Measurements from ENCODE around the gene CLCN4.

The CLCN4 gene

DNA sequence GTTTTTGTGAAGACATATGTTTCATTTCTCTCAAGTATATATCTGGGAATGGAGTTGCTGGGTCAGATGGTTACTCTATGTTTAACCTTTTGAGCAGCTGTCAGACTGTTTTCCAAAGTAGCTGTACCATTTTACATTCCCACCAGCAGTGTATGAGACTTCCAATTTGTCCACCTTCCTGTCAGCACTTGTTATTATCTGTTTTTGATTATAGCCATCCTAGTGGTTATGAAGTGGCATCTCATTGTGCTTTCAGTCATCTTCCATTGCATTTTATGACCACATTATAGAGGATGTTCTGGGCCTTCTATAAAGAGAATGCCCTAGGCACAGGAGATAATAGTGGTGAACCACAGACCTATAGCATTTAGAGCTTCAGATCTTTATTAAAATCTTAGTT is 39.2 kb downstream of the CLCN4 start:
- no peak overlapping the region for H3K4me2 ChIP-seq (ENCODE audit: low read length)
- H3K9me3 ChIP-seq (ENCODE audit: control insufficient read depth, low read length) = no peaks in the 10 kb centered on the region
- H2AFZ ChIP-seq = no peak overlapping the region
- TF ChIP-seq, protein P1, sequence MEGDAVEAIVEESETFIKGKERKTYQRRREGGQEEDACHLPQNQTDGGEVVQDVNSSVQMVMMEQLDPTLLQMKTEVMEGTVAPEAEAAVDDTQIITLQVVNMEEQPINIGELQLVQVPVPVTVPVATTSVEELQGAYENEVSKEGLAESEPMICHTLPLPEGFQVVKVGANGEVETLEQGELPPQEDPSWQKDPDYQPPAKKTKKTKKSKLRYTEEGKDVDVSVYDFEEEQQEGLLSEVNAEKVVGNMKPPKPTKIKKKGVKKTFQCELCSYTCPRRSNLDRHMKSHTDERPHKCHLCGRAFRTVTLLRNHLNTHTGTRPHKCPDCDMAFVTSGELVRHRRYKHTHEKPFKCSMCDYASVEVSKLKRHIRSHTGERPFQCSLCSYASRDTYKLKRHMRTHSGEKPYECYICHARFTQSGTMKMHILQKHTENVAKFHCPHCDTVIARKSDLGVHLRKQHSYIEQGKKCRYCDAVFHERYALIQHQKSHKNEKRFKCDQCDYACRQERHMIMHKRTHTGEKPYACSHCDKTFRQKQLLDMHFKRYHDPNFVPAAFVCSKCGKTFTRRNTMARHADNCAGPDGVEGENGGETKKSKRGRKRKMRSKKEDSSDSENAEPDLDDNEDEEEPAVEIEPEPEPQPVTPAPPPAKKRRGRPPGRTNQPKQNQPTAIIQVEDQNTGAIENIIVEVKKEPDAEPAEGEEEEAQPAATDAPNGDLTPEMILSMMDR (IDR thresholded peaks at IDR 0.05) = no peak
- H3K9ac ChIP-seq = no peak overlapping the region
- H3K4me1 ChIP-seq = no peaks in the 10 kb centered on the region
- no peaks in the 10 kb centered on the region for H3K79me2 ChIP-seq
- H3K4me3 ChIP-seq (ENCODE audit: low read depth, low read length) = no peak overlapping the region
- H3K27me3 ChIP-seq (ENCODE audit: control insufficient read depth, insufficient read depth, low read length) = no peaks in the 10 kb centered on the region
- H3K27ac ChIP-seq = no peak overlapping the region
- no peaks in the 10 kb centered on the region for H3K36me3 ChIP-seq (ENCODE audit: control insufficient read depth, insufficient read depth, low read length)

DNA sequence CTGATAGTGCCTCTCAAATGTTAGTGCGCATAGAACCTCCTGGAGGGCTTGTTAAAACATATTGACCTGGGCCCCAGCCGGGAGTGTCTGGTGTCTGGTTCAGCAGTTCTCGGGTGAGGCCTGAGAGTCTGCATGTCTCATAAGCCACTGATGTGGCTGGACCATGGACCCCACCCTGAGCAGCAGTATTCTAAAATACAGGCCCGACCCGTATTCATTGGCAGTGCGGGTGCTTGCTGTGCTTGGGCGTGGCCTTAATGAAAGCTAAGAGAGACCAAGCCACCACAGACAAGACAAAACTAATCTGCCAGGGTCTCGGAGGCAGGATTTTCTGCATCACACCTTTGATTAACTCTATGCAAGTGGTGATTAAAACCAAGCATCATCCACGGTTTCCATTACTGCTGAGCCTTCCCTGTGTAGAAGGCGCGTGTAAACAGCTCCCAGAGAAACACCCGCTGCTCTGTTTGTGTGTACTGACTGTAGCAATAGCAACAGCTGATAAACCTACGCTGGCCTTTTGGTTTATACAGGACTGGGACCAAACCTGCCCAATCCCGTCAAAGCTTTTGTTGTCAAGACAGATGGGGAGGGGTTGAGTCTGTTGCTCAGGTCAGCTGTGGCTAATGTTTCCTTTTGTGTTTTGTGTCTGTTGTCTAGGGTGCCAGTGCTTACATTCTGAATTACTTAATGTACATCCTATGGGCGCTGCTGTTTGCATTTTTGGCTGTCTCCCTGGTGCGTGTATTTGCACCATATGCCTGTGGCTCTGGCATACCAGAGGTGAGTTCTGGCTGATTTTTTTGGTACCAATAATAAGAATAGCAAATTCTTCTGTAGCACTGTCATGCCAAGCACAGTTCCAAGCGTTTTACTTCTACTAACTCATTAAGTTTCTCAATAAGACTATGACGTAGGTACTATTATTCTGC is 40.8 kb downstream of the CLCN4 start:
- TF ChIP-seq, protein P1 (IDR thresholded peaks at IDR 0.05) = no peak
- no peaks in the 10 kb centered on the region for H3K9me3 ChIP-seq (ENCODE audit: control insufficient read depth, low read length)
- H3K79me2 ChIP-seq = no peaks in the 10 kb centered on the region
- no peaks in the 10 kb centered on the region for H3K36me3 ChIP-seq (ENCODE audit: control insufficient read depth, insufficient read depth, low read length)
- H3K4me3 ChIP-seq (ENCODE audit: low read depth, low read length) = no peak overlapping the region
- H2AFZ ChIP-seq = no peak overlapping the region
- no peak overlapping the region for H3K4me2 ChIP-seq (ENCODE audit: low read length)
- H3K9ac ChIP-seq = no peak overlapping the region
- no peak overlapping the region for H3K27ac ChIP-seq
- no peaks in the 10 kb centered on the region for H3K4me1 ChIP-seq
- no peaks in the 10 kb centered on the region for H3K27me3 ChIP-seq (ENCODE audit: control insufficient read depth, insufficient read depth, low read length)

DNA sequence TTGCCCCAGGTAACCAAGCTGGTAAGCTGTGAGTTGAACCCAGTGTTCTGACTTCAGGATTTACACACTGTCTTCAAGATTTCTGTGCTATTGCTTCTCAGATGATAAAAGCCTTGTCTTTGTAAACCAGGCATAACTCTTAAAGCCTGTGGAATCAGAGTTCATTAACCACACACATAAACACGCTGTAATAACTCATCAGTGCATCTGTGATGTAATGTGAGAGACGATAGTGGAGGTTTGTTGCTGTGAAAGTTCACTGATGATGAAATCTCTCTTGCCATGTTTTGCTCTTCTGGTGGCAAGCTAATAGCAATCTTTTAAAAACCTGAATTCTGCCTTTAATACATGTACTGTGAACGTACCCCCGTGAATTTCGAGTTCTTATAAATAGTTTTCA is 41.5 kb downstream of the CLCN4 start:
- Histone ChIP-seq H2AFZ (no peak overlapping the region), H3K79me2 (no peaks in the 10 kb centered on the region), H3K36me3 (ENCODE audit: control insufficient read depth, insufficient read depth, low read length) (no peaks in the 10 kb centered on the region), H3K4me2 (ENCODE audit: low read length) (no peak overlapping the region), H3K4me1 (no peaks in the 10 kb centered on the region), H3K9me3 (ENCODE audit: control insufficient read depth, low read length) (no peaks in the 10 kb centered on the region), H3K27me3 (ENCODE audit: control insufficient read depth, insufficient read depth, low read length) (no peaks in the 10 kb centered on the region), H3K27ac (no peak overlapping the region), H3K9ac (no peak overlapping the region), H3K4me3 (ENCODE audit: low read depth, low read length) (no peak overlapping the region)
- TF ChIP-seq, protein P1 (IDR thresholded peaks at IDR 0.05) = no peak

DNA sequence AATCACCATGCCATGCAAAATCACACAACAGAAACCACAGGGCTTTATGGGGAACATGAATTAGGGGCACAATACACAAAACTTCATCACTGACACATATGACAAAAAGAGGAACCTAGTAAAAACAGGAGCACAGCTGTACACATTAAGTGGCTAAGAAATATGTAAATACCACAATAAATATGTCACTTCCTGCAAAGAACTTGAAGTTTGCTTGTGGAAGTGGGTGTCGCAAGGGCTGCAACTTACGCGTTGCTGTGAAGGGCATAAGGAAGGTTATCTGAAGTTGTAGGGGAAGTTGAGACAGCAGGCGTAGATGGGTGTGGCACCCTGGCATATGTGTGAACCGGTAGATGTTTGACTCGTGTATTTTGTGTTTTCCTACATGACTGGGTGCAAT is 42.4 kb downstream of the CLCN4 start:
- TF ChIP-seq, protein P1 (IDR thresholded peaks at IDR 0.05) = no peak

DNA sequence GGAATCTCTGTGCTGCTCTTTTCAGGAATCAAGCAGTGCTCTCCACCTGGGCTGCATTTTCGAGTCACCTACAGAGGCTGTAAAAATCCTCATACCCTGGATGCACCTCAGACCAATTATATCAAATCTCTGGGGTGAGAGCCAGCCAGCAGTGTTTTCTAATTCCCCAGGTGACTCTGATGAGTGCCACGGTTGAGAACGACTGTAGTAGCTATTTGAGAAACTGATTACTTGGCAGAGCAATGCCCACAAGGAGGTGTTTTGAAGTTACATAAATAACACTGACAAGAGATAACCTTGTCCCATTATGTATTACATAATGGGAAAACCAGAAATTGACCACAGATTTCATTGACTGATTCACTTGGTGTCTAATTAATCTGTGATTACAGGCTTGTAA is 46.8 kb downstream of the CLCN4 start:
- H3K27me3 ChIP-seq (ENCODE audit: control insufficient read depth, insufficient read depth, low read length) = no peaks in the 10 kb centered on the region

More for the DNA sequence above, 42.4 kb downstream of the CLCN4 start:
- Histone ChIP-seq H3K9me3 (ENCODE audit: control insufficient read depth, low read length) (no peaks in the 10 kb centered on the region), H3K4me3 (ENCODE audit: low read depth, low read length) (no peak overlapping the region), H3K36me3 (ENCODE audit: control insufficient read depth, insufficient read depth, low read length) (no peaks in the 10 kb centered on the region), H3K79me2 (no peaks in the 10 kb centered on the region), H2AFZ (no peak overlapping the region), H3K27me3 (ENCODE audit: control insufficient read depth, insufficient read depth, low read length) (no peaks in the 10 kb centered on the region), H3K9ac (no peak overlapping the region), H3K4me2 (ENCODE audit: low read length) (no peak overlapping the region), H3K27ac (no peak overlapping the region), H3K4me1 (no peaks in the 10 kb centered on the region)

More for the DNA sequence above, 46.8 kb downstream of the CLCN4 start:
- H3K79me2 ChIP-seq = no peaks in the 10 kb centered on the region
- no peak overlapping the region for H2AFZ ChIP-seq
- H3K4me1 ChIP-seq = no peaks in the 10 kb centered on the region
- H3K27ac ChIP-seq = no peak overlapping the region
- H3K4me3 ChIP-seq (ENCODE audit: low read depth, low read length) = no peak overlapping the region
- H3K36me3 ChIP-seq (ENCODE audit: control insufficient read depth, insufficient read depth, low read length) = no peaks in the 10 kb centered on the region
- no peak overlapping the region for H3K4me2 ChIP-seq (ENCODE audit: low read length)
- TF ChIP-seq, protein P1 (IDR thresholded peaks at IDR 0.05) = no peak
- no peaks in the 10 kb centered on the region for H3K9me3 ChIP-seq (ENCODE audit: control insufficient read depth, low read length)
- no peak overlapping the region for H3K9ac ChIP-seq

Data from parathyroid adenoma (tissue), 2 donors.